Measurements from ENCODE around the gene AKIRIN1.
"Not testable (repeated sequence)": the region's sequence is repeated elsewhere in the genome, so short reads cannot be mapped to it uniquely, and the experiment has no call there.

AKIRIN1 gene

GRCh38 chr1:39046613-39047210 is 55.6 kb downstream of the AKIRIN1 start:
- DNase-seq = no peak

DNA sequence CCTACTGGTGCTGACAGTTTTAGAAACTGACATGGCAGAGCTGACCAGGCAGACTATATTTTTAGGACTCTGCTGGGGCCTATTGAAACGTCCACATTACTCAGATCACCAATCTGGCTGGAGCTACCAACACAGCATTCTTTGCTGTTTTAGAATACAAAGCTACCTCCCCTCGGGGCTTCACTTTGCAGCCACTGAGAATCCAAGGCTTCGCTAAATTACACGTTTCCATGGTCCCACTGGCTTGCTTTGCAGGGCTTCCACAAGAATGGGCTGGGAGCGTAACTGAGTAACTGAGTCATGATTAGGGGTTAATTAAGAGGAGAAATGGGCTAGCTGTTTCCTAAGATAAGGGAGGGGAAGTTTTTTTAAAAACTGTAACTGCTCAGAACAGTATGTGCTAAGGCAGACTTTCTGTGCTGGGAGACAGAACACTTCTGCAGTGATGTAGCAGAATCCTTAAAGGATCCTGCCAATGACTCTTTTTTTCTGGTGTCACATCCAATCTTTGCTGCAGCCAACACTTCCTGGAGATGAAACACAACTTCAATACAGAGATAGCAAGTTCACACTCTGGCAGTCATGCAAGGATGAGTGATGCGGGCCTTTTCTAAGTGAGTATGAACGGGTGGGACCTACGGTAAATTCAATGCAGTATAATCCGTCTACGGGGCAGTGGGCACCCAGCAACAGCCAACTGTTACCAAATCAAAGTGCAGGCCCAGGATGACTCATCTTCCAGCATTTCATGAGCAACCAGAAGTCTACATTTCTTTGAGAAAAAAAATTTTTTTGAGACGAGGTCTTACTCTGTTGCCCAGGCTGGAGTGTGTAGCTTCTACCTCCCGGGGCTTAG is 56.5 kb downstream of the AKIRIN1 start:
- no peak for DNase-seq

GRCh38 chr1:39048745-39049370 is 57.8 kb downstream of the AKIRIN1 start:
- DNase-seq = no peak

DNA sequence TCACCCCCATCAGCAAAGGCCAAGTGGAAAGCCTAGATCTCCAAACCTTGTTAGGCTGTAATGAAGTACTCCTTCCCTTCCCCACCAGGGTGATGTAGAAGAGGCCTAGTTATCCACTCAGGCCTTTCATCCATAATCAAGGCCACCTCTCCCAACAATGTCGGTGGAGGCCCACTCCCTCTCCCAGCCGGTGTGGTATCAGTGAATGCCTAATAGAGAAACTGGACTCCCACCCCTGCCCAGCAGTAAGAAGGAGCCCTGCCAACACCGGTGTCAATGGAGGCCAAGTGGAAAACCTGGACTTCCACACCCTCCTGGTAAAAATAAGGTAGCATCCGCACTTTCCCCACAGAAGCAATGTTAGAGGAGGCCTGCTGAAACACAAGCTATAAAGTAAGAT is 58.9 kb downstream of the AKIRIN1 start:
- DNase-seq = no peak

- not testable (repeated sequence) for DNase-seq
These were observed 60.2 kb downstream of the AKIRIN1 start for GRCh38 chr1:39051193-39051850.

- DNase-seq = no peak
These were observed 60.9 kb downstream of the AKIRIN1 start for GRCh38 chr1:39051956-39052355.

GRCh38 chr1:39055213-39055710 is 64.2 kb downstream of the AKIRIN1 start:
- DNase-seq = not testable (repeated sequence)

All from NCI-H1417 (cell line).